AG09309 (cell line): Measurements from ENCODE around the gene GLT8D2.

Experiments used
- DNase-seq: peaks from one replicate; pipeline ENCODE4 v3.0.0-alpha.2; 2010; ENCODE audit warnings: low read depth
- H3K4me3 ChIP-seq: 2 replicates; pipeline ENCODE4 v1.5.1; 2011; ENCODE audit warnings: mild to moderate bottlenecking, low read depth, low read length, moderate library complexity; ENCODE audit not compliant: control insufficient read depth
- CTCF ChIP-seq: IDR thresholded peaks from 2 replicates; pipeline ENCODE4 v1.5.1; 2011; ENCODE audit warnings: mild to moderate bottlenecking, low read depth, low read length, inconsistent platforms; ENCODE audit not compliant: insufficient read depth, control insufficient read depth; ENCODE audit errors: missing control alignments

Gene GLT8D2

GRCh38 chr12:104055686-104056388 is 5.8 kb upstream of the GLT8D2 start:
- H3K4me3 ChIP-seq = no peak overlapping the region
- TF ChIP-seq CTCF = no peak

GRCh38 chr12:104054681-104055346 is 4.8 kb upstream of the GLT8D2 start:
- DNase-seq = no peak
- no peak for TF ChIP-seq CTCF

More at GRCh38 chr12:104055686-104056388, 5.8 kb upstream of the GLT8D2 start:
- DNase-seq = no peak

GRCh38 chr12:104050436-104050835 is 449 bp upstream of the GLT8D2 start:
- no peak for TF ChIP-seq CTCF
- no peak for DNase-seq
- peak overlapping the region; percentile 62 for H3K4me3 ChIP-seq

More at GRCh38 chr12:104054681-104055346, 4.8 kb upstream of the GLT8D2 start:
- H3K4me3 ChIP-seq = no peak overlapping the region

GRCh38 chr12:104049278-104049902 is 597 bp downstream of the GLT8D2 start:
- peak overlapping the region; percentile 62 for H3K4me3 ChIP-seq
- TF ChIP-seq CTCF = no peak
- DNase-seq = no peak

GRCh38 chr12:104048811-104049210 is 1.2 kb downstream of the GLT8D2 start:
- DNase-seq = no peak
- TF ChIP-seq CTCF = no peak
- H3K4me3 ChIP-seq = peak overlapping the region; percentile 62

- no peak for TF ChIP-seq CTCF
- DNase-seq = no peak
- no peak overlapping the region; the same call in 1 of the 2 replicates for H3K4me3 ChIP-seq
Measured at GRCh38 chr12:104048162-104048561, 1.8 kb downstream of the GLT8D2 start.
